ENCODE measurements around the gene SLC22A3. TPM values are rescaled to one million over a fixed set of nuclear protein-coding genes. Genes with fewer than 3 reads are reported as not detected.

The SLC22A3 gene
- total and polyA plus RNA-seq, 11 donors = 0.45 to 3.0 (median 0.75) TPM

DNA sequence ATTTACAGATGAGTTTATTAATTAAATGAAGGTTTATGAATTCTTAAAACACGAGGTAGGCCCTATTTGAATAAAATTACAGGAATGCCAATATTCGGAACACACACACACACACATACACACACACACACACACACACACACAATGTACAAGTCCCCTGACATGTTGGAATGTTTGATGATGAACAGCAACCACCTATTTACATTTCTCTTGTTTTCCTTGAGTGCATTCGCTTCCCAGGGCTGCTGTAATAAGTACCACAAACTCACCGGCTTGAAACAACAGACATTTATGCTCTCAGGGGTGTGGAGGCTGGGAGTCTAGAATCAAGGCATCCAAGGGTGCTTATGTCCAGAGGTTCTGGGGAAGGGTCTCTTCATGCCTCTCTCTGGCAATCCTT, 90.3 kb downstream of the SLC22A3 start:
- Histone ChIP-seq H3K27me3 (peaks cover 0 to 5% (median 0%) of the 10 kb centered on the region in 9 donors), H3K4me1 (no peaks in the 10 kb centered on the region), H3K4me3 (no peak overlapping the region), H3K9me3 (no peaks in the 10 kb centered on the region), H3K36me3 (no peaks in the 10 kb centered on the region), H3K27ac (no peak overlapping the region)
- intact Hi-C loops (cut with DNase I) = no loop called here
- TF ChIP-seq, protein P1, sequence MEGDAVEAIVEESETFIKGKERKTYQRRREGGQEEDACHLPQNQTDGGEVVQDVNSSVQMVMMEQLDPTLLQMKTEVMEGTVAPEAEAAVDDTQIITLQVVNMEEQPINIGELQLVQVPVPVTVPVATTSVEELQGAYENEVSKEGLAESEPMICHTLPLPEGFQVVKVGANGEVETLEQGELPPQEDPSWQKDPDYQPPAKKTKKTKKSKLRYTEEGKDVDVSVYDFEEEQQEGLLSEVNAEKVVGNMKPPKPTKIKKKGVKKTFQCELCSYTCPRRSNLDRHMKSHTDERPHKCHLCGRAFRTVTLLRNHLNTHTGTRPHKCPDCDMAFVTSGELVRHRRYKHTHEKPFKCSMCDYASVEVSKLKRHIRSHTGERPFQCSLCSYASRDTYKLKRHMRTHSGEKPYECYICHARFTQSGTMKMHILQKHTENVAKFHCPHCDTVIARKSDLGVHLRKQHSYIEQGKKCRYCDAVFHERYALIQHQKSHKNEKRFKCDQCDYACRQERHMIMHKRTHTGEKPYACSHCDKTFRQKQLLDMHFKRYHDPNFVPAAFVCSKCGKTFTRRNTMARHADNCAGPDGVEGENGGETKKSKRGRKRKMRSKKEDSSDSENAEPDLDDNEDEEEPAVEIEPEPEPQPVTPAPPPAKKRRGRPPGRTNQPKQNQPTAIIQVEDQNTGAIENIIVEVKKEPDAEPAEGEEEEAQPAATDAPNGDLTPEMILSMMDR (IDR thresholded peaks at IDR 0.05) = no peak
- TF ChIP-seq POLR2A (IDR thresholded peaks at IDR 0.05) = no peak
- 61 to 80% (median 69%) methylated on average over 4 of the region's 4 CpGs for WGBS, 4 donors
- DNase-seq (no peak), ATAC-seq (no peak)

DNA sequence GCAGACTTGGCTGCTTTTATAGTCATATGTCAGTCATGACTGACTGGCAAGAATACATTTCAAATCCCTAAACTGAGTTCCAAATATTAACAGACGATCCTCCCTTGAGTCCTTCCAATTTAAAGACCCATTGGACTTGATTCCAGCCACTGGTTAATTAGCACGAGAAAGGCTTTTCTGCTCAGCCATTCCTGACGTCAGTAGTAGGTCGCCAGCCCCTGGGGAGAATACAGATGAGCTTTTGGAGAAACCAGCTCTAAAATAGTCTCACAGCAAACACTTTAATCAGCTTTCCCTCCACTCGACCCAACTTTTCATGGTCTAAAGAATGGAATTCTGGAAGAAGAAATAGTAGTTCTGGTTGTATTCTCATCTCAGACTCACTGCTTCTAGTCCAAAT, 91.6 kb downstream of the SLC22A3 start:
- intact Hi-C loops (cut with DNase I) = no loop called here
- ATAC-seq = peak in 1 of 4 donors; percentile 34
- peak in 2 of 5 donors; percentile 28 to 62 for DNase-seq
- 35 to 40% (median 37%) methylated on average over 5 of the region's 5 CpGs for WGBS, 4 donors
- Histone ChIP-seq H3K27me3 (peaks cover 0 to 5% (median 0%) of the 10 kb centered on the region in 9 donors), H3K9me3 (no peaks in the 10 kb centered on the region), H3K36me3 (no peaks in the 10 kb centered on the region), H3K4me3 (no peak overlapping the region), H3K27ac (no peak overlapping the region), H3K4me1 (no peaks in the 10 kb centered on the region)
- TF ChIP-seq, protein P1 (IDR thresholded peaks at IDR 0.05) = no peak
- TF ChIP-seq POLR2A (IDR thresholded peaks at IDR 0.05) = no peak

DNA sequence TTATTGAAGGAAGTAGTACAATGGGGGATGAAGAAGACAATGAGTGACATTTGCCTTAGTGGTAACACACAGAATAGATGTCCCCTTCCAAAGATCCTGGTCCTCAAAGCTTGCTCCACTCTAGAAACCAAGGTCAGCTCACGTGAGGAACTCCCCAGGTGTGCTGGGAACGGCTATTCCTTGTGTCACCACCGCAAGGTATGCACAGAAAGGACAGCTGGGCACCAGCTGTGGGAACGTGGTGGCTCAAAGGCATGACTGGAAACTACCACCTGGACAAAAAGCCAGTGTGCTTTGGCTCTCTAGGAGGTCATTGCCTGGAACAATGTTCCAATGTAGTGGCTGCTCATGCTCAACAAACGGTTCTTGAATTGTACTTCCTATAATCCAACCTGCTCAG, 94.0 kb downstream of the SLC22A3 start:
- H3K27ac ChIP-seq = no peak overlapping the region
- WGBS, 4 donors = 80 to 84% (median 81%) methylated on average over 5 of the region's 5 CpGs
- no peak for TF ChIP-seq POLR2A (IDR thresholded peaks at IDR 0.05)
- TF ChIP-seq, protein P1 (IDR thresholded peaks at IDR 0.05) = no peak
- intact Hi-C loops (cut with DNase I) = no loop called here
- H3K9me3 ChIP-seq = no peaks in the 10 kb centered on the region
- no peaks in the 10 kb centered on the region for H3K4me1 ChIP-seq
- DNase-seq (no peak), ATAC-seq (no peak)
- H3K36me3 ChIP-seq = no peaks in the 10 kb centered on the region
- no peak overlapping the region for H3K4me3 ChIP-seq
- H3K27me3 ChIP-seq = peaks cover 0 to 2% (median 0%) of the 10 kb centered on the region in 9 donors

DNA sequence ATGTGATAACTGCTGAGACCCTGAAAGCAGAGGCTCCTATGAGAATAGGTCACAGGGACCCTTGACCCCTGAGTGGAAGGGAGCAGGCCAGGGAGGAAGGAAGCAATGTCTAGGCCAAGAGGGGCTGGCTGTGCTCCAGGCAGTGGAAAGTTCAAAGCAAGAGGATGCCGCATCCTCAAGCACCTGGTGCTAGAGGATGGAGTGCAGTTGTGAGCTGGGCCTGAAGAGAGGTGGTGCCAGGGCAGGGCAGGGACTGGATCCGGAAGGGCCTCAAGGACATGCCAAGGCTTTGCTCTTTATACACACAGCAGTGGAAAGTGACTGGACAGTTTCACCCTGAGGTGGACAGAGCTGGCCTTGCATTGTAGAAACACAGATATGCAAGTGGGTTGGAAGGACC, 97.0 kb downstream of the SLC22A3 start:
- Histone ChIP-seq H3K36me3 (no peaks in the 10 kb centered on the region), H3K27ac (no peak overlapping the region), H3K4me1 (no peaks in the 10 kb centered on the region), H3K4me3 (no peak overlapping the region), H3K9me3 (peaks cover 0 to 2% (median 0%) of the 10 kb centered on the region in 12 donors), H3K27me3 (no peaks in the 10 kb centered on the region)
- no peak for ATAC-seq
- intact Hi-C loops (cut with DNase I) = no loop called here
- 52 to 75% (median 71%) methylated on average over 2 of the region's 2 CpGs for WGBS, 4 donors
- DNase-seq = no peak
- TF ChIP-seq, protein P1 (IDR thresholded peaks at IDR 0.05) = no peak
- no peak for TF ChIP-seq POLR2A (IDR thresholded peaks at IDR 0.05)
